ENCODE results near the gene TBCB.

DNA sequence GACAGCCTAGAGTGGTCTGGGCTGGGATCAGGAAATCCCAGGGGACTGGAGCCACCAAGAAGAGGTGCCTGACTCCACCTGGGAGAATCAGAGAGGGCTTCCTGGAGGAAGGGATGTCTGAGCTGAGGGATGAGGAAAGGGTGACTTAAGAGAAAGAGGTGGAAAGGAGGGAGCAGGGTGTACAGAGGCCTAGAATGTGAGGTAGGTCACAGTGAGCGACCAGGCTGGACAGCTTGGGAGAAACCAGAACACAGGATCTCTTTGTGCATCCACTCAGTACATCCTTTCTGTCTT is 1.0 kb downstream of the TBCB start:
- TF ChIP-seq EZH2 (IDR thresholded peaks at IDR 0.05; ENCODE audit: borderline replicate concordance) (no peak), EZH2phosphoT487 (IDR thresholded peaks at IDR 0.05; ENCODE audit: low read depth, severe bottlenecking, unreplicated experiment) (no peak)
- TF ChIP-seq, protein P1, sequence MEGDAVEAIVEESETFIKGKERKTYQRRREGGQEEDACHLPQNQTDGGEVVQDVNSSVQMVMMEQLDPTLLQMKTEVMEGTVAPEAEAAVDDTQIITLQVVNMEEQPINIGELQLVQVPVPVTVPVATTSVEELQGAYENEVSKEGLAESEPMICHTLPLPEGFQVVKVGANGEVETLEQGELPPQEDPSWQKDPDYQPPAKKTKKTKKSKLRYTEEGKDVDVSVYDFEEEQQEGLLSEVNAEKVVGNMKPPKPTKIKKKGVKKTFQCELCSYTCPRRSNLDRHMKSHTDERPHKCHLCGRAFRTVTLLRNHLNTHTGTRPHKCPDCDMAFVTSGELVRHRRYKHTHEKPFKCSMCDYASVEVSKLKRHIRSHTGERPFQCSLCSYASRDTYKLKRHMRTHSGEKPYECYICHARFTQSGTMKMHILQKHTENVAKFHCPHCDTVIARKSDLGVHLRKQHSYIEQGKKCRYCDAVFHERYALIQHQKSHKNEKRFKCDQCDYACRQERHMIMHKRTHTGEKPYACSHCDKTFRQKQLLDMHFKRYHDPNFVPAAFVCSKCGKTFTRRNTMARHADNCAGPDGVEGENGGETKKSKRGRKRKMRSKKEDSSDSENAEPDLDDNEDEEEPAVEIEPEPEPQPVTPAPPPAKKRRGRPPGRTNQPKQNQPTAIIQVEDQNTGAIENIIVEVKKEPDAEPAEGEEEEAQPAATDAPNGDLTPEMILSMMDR (IDR thresholded peaks at IDR 0.05; ENCODE audit: poor library complexity) = no peak
